ENCODE data around the gene DCTPP1. TPM values are rescaled to one million over a fixed set of nuclear protein-coding genes. Genes with fewer than 3 reads are reported as not detected.

DCTPP1 gene
- polyA plus RNA-seq, 1 of the 3 experiments (the other 2 are of a cell fraction), result 79.2 TPM

DNA sequence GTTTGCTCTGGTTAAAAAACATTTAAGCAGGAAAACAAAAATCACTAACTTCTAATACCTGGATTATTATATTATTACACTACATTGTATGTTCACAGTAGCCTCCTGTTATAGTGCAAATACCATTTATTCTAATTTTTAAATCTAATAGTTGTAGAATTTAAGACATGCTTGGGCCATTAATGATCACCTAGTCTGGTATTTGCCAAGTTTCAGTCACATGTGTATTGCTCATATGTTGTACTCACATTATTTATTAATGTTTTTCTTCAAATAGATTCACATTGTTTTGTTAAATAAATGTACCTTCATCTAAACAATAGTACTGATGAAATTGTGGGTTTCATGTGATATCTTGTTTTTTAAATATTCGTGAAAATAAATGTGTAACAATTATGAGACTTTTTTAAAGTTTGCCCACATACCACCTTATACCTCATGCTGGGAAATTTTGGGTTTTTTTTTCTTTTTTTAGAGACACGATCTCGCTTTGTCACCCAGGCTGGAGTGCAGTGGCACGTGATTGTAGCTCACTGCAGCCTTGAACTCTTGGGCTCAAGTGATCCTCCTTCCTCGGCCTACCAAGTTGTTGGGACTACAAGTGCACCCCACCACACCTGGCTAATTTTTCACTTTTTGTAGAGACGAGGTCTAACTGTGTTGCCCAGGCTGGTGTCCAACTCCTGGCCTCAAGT, 16.6 kb downstream of the DCTPP1 start:
- POLR2A ChIA-PET, result no interaction called here

DNA sequence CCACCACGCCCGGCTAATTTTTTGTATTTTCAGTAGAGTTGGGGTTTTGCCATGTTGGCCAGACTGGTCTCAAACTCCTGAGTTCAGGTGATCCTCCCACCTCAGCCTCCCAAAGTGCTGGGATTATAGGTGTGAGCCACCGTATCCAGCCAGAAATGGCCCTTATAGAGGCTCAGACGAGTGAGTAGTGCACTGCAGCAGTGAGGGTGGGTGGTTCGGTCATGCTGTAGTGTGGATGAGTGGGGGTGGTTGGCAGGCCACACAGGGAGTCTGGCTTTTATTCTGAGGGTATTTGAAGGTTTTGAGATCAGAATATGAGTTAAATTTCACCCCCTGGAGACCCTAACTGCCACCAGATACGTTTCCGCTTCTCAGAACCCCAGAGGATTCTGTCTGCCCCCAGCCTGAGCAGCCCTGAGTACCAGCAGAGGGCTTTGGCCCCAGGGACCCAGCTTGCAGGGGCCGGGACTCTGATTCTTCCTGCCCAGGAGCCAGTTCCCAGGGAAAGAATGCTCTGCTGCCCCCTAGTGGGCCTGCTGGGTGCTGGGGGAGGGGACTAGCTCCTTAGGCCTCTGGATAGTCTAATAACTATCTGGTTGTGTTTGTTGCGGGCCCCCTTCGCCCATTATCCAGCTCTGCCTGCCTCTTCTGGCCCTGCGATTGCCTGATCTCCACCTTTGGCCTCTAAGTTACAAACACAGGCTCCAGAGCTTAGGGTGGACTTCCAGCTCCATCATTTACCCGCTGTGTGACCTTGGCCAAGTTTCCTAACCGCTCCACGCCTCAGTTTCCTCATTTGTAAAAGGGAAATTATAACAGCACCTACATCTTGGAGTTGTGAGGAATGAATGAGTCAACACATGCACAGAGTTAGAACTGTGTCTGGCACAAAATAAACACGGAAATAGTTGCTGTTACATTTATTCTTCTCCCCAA, 20.4 kb downstream of the DCTPP1 start:
- Histone ChIP-seq H3K4me2 (peak overlapping the region; percentile 97; the same call in 1 of the 2 replicates), H3K9me2 (no peaks in the 10 kb centered on the region), H3K27ac (ENCODE audit: low read depth in 2 of 2, low read length in 1 of 2) (peak overlapping the region; percentile 8 to 43), H3K36me3 (replicated peaks in 1 of 2; ENCODE audit: control insufficient read depth in 1 of 2, insufficient read depth in 2 of 2, low read length in 1 of 2) (peaks cover 12 to 14% of the 10 kb centered on the region in 2 experiments), H2AFZ (ENCODE audit: low read depth) (no peak overlapping the region), H3K79me2 (ENCODE audit: insufficient read depth) (peaks cover 36% of the 10 kb centered on the region), H3K9me3 (no peaks in the 10 kb centered on the region), H4K20me1 (ENCODE audit: insufficient read depth) (no peaks in the 10 kb centered on the region), H3K4me1 (ENCODE audit: control insufficient read depth in 1 of 2, insufficient read depth in 2 of 2, low read depth in 1 of 2, low read length in 1 of 2) (peaks cover 11 to 15% of the 10 kb centered on the region in 2 experiments; a peak in 2 of 4 replicates), H3K9ac (no peak overlapping the region), H3K4me3 (ENCODE audit: low read depth in 2 of 2, low read length in 1 of 2) (peak overlapping the region in 1 of 2 experiments; percentile 24; a peak in 1 of 4 replicates), H3K27me3 (ENCODE audit: insufficient read depth) (no peaks in the 10 kb centered on the region), H3F3A (replicated peaks; ENCODE audit: insufficient read depth) (peaks cover 18% of the 10 kb centered on the region)
- POLR2A ChIA-PET, result interaction anchor here (0.5 to 1.9 kb wide), 9 partner anchors 8 to 472 kb away, joined by 3 to 12 read pairs (median 4); partner anchors contain the start of gene ZNF48
- CTCF ChIA-PET, result interaction anchor here (0.6 to 4.8 kb wide), 27 partner anchors 9 to 318 kb away, joined by 3 to 38 read pairs (median 7); partner anchors contain the start of genes CD2BP2, DCTPP1, TBX6 and ZNF48
- 47% methylated on average over 14 of the region's 15 CpGs for WGBS (ENCODE audit: low lambda C conversion rate)
- DNase-seq, result peak; percentile 91
- TF ChIP-seq, protein P1, sequence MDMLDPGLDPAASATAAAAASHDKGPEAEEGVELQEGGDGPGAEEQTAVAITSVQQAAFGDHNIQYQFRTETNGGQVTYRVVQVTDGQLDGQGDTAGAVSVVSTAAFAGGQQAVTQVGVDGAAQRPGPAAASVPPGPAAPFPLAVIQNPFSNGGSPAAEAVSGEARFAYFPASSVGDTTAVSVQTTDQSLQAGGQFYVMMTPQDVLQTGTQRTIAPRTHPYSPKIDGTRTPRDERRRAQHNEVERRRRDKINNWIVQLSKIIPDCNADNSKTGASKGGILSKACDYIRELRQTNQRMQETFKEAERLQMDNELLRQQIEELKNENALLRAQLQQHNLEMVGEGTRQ (IDR thresholded peaks at IDR 0.05; ENCODE audit: borderline replicate concordance, low read depth, low read length), result no peak
- TF ChIP-seq RXRA (IDR thresholded peaks at IDR 0.05; ENCODE audit: borderline replicate concordance, low read depth) (no peak), CHD2 (IDR thresholded peaks at IDR 0.05; ENCODE audit: low read length, partially characterized antibody) (peak; percentile 87), REST (IDR thresholded peaks at IDR 0.05; ENCODE audit: low read depth, low read length) (no peak), JUND (IDR thresholded peaks at IDR 0.05) (no peak), USF1 (IDR thresholded peaks at IDR 0.05; ENCODE audit: borderline replicate concordance, low read depth) (no peak), RAD21 (IDR thresholded peaks at IDR 0.05; ENCODE audit: low read length) (peak; percentile 88), GATA2 (CRISPR knock-in tag; IDR thresholded peaks at IDR 0.05) (no peak), SMC3 (IDR thresholded peaks at IDR 0.05; ENCODE audit: low read depth, low read length) (peak; percentile 78), RCOR1 (IDR thresholded peaks at IDR 0.05; ENCODE audit: low read length) (no peak), NRF1 (IDR thresholded peaks at IDR 0.05; ENCODE audit: low read depth, low read length) (no peak), EZH2phosphoT487 (IDR thresholded peaks at IDR 0.05; ENCODE audit: borderline replicate concordance, low read depth) (no peak), TEAD4 (IDR thresholded peaks at IDR 0.05; ENCODE audit: borderline replicate concordance, insufficient read depth) (no peak)
- TF ChIP-seq, protein P2, sequence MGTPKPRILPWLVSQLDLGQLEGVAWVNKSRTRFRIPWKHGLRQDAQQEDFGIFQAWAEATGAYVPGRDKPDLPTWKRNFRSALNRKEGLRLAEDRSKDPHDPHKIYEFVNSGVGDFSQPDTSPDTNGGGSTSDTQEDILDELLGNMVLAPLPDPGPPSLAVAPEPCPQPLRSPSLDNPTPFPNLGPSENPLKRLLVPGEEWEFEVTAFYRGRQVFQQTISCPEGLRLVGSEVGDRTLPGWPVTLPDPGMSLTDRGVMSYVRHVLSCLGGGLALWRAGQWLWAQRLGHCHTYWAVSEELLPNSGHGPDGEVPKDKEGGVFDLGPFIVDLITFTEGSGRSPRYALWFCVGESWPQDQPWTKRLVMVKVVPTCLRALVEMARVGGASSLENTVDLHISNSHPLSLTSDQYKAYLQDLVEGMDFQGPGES (IDR thresholded peaks at IDR 0.05; ENCODE audit: low read depth, low read length), result no peak
- TF ChIP-seq, protein P3, sequence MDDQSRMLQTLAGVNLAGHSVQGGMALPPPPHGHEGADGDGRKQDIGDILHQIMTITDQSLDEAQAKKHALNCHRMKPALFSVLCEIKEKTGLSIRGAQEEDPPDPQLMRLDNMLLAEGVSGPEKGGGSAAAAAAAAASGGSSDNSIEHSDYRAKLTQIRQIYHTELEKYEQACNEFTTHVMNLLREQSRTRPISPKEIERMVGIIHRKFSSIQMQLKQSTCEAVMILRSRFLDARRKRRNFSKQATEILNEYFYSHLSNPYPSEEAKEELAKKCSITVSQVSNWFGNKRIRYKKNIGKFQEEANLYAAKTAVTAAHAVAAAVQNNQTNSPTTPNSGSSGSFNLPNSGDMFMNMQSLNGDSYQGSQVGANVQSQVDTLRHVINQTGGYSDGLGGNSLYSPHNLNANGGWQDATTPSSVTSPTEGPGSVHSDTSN (IDR thresholded peaks at IDR 0.05), result no peak

More for the DNA sequence above, 16.6 kb downstream of the DCTPP1 start:
- DNase-seq, result no peak
- H3K4me2 ChIP-seq, result no peak overlapping the region
- H2AFZ ChIP-seq (ENCODE audit: low read depth), result no peak overlapping the region
- no peak overlapping the region for H3K27ac ChIP-seq (ENCODE audit: low read depth in 2 of 2, low read length in 1 of 2)
- peaks cover 39% of the 10 kb centered on the region for H3K79me2 ChIP-seq (ENCODE audit: insufficient read depth)
- peaks cover 29% of the 10 kb centered on the region for H3F3A ChIP-seq (replicated peaks; ENCODE audit: insufficient read depth)
- CTCF ChIA-PET, result no interaction called here
- H3K9me2 ChIP-seq, result no peaks in the 10 kb centered on the region
- H3K9me3 ChIP-seq, result no peaks in the 10 kb centered on the region
- 97% methylated on average over 6 of the region's 6 CpGs for WGBS (ENCODE audit: low lambda C conversion rate)
- H3K4me1 ChIP-seq (ENCODE audit: control insufficient read depth in 1 of 2, insufficient read depth in 2 of 2, low read depth in 1 of 2, low read length in 1 of 2), result peaks cover 11 to 19% of the 10 kb centered on the region in 2 experiments; a peak in 2 of 4 replicates
- no peak for TF ChIP-seq SMC3 (IDR thresholded peaks at IDR 0.05; ENCODE audit: low read depth, low read length)
- H3K9ac ChIP-seq, result no peak overlapping the region
- no peak overlapping the region for H3K4me3 ChIP-seq (ENCODE audit: low read depth in 2 of 2, low read length in 1 of 2)
- H3K27me3 ChIP-seq (ENCODE audit: insufficient read depth), result no peaks in the 10 kb centered on the region
- H4K20me1 ChIP-seq (ENCODE audit: insufficient read depth), result peaks cover 4% of the 10 kb centered on the region; the same call in 1 of the 2 replicates
- H3K36me3 ChIP-seq (replicated peaks in 1 of 2; ENCODE audit: control insufficient read depth in 1 of 2, insufficient read depth in 2 of 2, low read length in 1 of 2), result peaks cover 13 to 15% of the 10 kb centered on the region in 2 experiments
